Spleen (tissue), 7 donors: ENCODE data around the gene PAX2.

Source experiments
- CTCF ChIP-seq, 11 experiments: fragments of 200-600 bp in 7 of 11; fragments of 450-650 bp in 4 of 11; sonication (generic) in 4 of 11; IDR thresholded peaks in 8 of 11; conservative IDR thresholded peaks in 3 of 11; 1 replicate in 7 of 11; 2 replicates in 4 of 11; pipeline versions ENCODE4 v1.4.0 to v1.8.0; 2016 to 2021; ENCODE audit warnings: antibody characterized with exemption in 11 of 11, inconsistent platforms in 4 of 11, mild to moderate bottlenecking in 1 of 11
- POLR2A ChIP-seq, 3 donors: fragments of 450-650 bp; IDR thresholded peaks; one replicate each; pipeline ENCODE4 v1.5.1; 2017; ENCODE audit warnings: antibody characterized with exemption in 3 of 3, mild to moderate bottlenecking in 1 of 3
- POLR2AphosphoS5 ChIP-seq, 3 donors: sonication (generic); formaldehyde crosslinking; IDR thresholded peaks; one replicate each; pipeline ENCODE4 v1.5.1; 2017; ENCODE audit warnings: antibody characterized with exemption in 3 of 3
- donor health status: DM: no; HTN: no; CAD: no; lungs with moderate emphysema.
- donor health status: DM: no; HTN: no; CAD: no.
- donor health status: DM: no; HTN: no; CAD: no.

GRCh38 chr10:100767422-100767775 lies 22.0 kb downstream of the PAX2 start:
- TF ChIP-seq CTCF (IDR thresholded peaks at IDR 0.05 in 8 of 11, conservative IDR thresholded peaks at IDR 0.05 in 3 of 11) (no peak), POLR2AphosphoS5 (IDR thresholded peaks at IDR 0.05) (no peak), POLR2A (IDR thresholded peaks at IDR 0.05) (no peak)
